GM12878 (cell line): ENCODE results near the gene RAC2. TPM values are rescaled to one million over a fixed set of nuclear protein-coding genes. Genes with fewer than 3 reads are reported as not detected.

Source experiments
- ATAC-seq: fragments of 200-7000 bp; cut with Tn5 transposase; 3 replicates; pipeline ENCODE4 v1.9.1; 2020; ENCODE audit warnings: mild to moderate bottlenecking, moderate library complexity
- BruUV-seq: library from RNA; stranded (reverse); fragments of 400-500 nt; replicated peaks from 2 replicates; lab custom pipeline; 2021; lab: Mats Ljungman, UMichigan
- CTCF ChIA-PET: fragments of 300-600 bp; sonication (Branson Sonifier 250); formaldehyde crosslinking; extraction: SDS; loops from one replicate; lab custom pipeline; 2021; ENCODE audit warnings: inconsistent platforms; lab: Yijun Ruan, JAX
- POLR2A ChIA-PET: fragments of 350-600 bp; formaldehyde crosslinking; extraction: SDS; loops from one replicate; lab custom pipeline; 2021; ENCODE audit warnings: inconsistent platforms; lab: Charles Lee
- RAD21 ChIA-PET: fragments of 300-600 bp; sonication (Branson Sonifier 250); formaldehyde crosslinking; loops from one replicate; lab custom pipeline; 2023; ENCODE audit warnings: antibody characterized with exemption; ENCODE audit not compliant: unreplicated experiment; lab: Charles Lee
- SMC1A ChIA-PET: fragments of 300-600 bp; sonication (Branson Sonifier 250); formaldehyde crosslinking; loops from one replicate; lab custom pipeline; 2023; ENCODE audit not compliant: unreplicated experiment, uncharacterized antibody; lab: Charles Lee
- DNase-seq: peaks from one replicate; pipeline ENCODE4 v3.0.0-alpha.2; 2011; ENCODE audit warnings: low read depth, low spot score
- FAIRE-seq: peaks from 3 replicates; lab custom pipeline; 2011; peaks lifted over from hg19 to GRCh38; lab: Jason Lieb, UNC
- H2AFZ ChIP-seq: 2 replicates; pipeline ENCODE4 v1.6.0; 2011; ENCODE audit warnings: low read depth, low read length, control low read depth; ENCODE audit not compliant: control insufficient read depth
- H3K27ac ChIP-seq: 2 replicates; pipeline ENCODE4 v1.5.1; 2011; ENCODE audit warnings: control low read depth; ENCODE audit not compliant: control insufficient read depth, insufficient read depth
- H3K27me3 ChIP-seq, 2 experiments: replicated peaks in 1 of 2; 2 replicates each; pipeline versions ENCODE4 v1.6.0 to v1.6.1; 2011; ENCODE audit warnings: low read length in 1 of 2; ENCODE audit not compliant: control insufficient read depth in 2 of 2, insufficient read depth in 2 of 2
- H3K36me3 ChIP-seq, 2 experiments: 2 replicates each; pipeline ENCODE4 v1.5.1; 2011; ENCODE audit warnings: low read length in 1 of 2; ENCODE audit not compliant: control insufficient read depth in 2 of 2, insufficient read depth in 2 of 2
- H3K4me1 ChIP-seq: 2 replicates; pipeline ENCODE4 v1.6.1; 2011; ENCODE audit warnings: mild to moderate bottlenecking, low read length, moderate library complexity, mixed read lengths; ENCODE audit not compliant: control insufficient read depth, insufficient read depth
- H3K4me2 ChIP-seq: 2 replicates; pipeline ENCODE4 v1.6.0; 2011; ENCODE audit warnings: control low read depth; ENCODE audit not compliant: control insufficient read depth, insufficient read depth
- H3K4me3 ChIP-seq: fragments of 200-600 bp; sonication (generic); 2 replicates; pipeline ENCODE4 v1.5.1; 2016
- H3K79me2 ChIP-seq: 2 replicates; pipeline ENCODE4 v1.6.0; 2011; ENCODE audit warnings: low read length; ENCODE audit not compliant: control insufficient read depth, insufficient read depth
- H3K9ac ChIP-seq: 2 replicates; pipeline ENCODE4 v1.8.0; 2011; ENCODE audit warnings: low read length, control low read depth, mixed read lengths; ENCODE audit not compliant: control insufficient read depth, insufficient read depth
- H3K9me3 ChIP-seq: replicated peaks from 3 replicates; pipeline ENCODE4 v1.5.1; 2011; ENCODE audit warnings: mild to moderate bottlenecking, low read length; ENCODE audit not compliant: control insufficient read depth, insufficient read depth
- H4K20me1 ChIP-seq: 2 replicates; pipeline ENCODE4 v1.6.0; 2011; ENCODE audit not compliant: control insufficient read depth, insufficient read depth
- BHLHE40 ChIP-seq, 2 experiments: fragments of 450-650 bp in 1 of 2; IDR thresholded peaks; 2 replicates each; pipeline ENCODE4 v1.6.1; 2011 to 2017; ENCODE audit warnings: low read depth in 2 of 2, borderline replicate concordance in 1 of 2, improper control_type of control experiment in 1 of 2, low read length in 1 of 2, mild to moderate bottlenecking in 1 of 2
- CTCF ChIP-seq, 3 experiments: IDR thresholded peaks in 2 of 3; conservative IDR thresholded peaks in 1 of 3; 2 replicates each; pipeline ENCODE4 v1.5.1; 2011; ENCODE audit warnings: low read depth in 3 of 3, low read length in 3 of 3, mild to moderate bottlenecking in 3 of 3, control low read depth in 2 of 3, moderate library complexity in 2 of 3, inconsistent platforms in 1 of 3, mixed read lengths in 1 of 3; ENCODE audit not compliant: control insufficient read depth in 2 of 3, insufficient read depth in 1 of 3; ENCODE audit errors: extremely low read depth in 1 of 3
- EGR1 ChIP-seq, 2 experiments: IDR thresholded peaks; 1 replicate in 1 of 2; 2 replicates in 1 of 2; pipeline ENCODE4 v1.6.1; 2011 to 2012; ENCODE audit warnings: low read depth in 2 of 2, low read length in 2 of 2, borderline replicate concordance in 1 of 2, mild to moderate bottlenecking in 1 of 2, moderate library complexity in 1 of 2
- GATAD2B ChIP-seq: fragments of 450-650 bp; conservative IDR thresholded peaks from 2 replicates; pipeline ENCODE4 v1.6.1; 2017; ENCODE audit warnings: low read depth, mild to moderate bottlenecking, moderate library complexity
- HDGF ChIP-seq: fragments of 450-650 bp; IDR thresholded peaks from 2 replicates; pipeline ENCODE4 v1.6.1; 2016; ENCODE audit warnings: antibody characterized with exemption
- HSF1 ChIP-seq: fragments of 150-350 bp; IDR thresholded peaks from 2 replicates; pipeline ENCODE4 v1.6.1; 2014; ENCODE audit warnings: mild to moderate bottlenecking, low read depth, low read length
- KAT2A ChIP-seq: conservative IDR thresholded peaks from 2 replicates; pipeline ENCODE4 v1.6.1; 2011; ENCODE audit warnings: low read depth, low read length; ENCODE audit not compliant: control insufficient read depth
- KDM1A ChIP-seq: fragments of 200-600 bp; sonication (generic); IDR thresholded peaks from 2 replicates; pipeline ENCODE4 v1.6.1; 2016; ENCODE audit warnings: borderline replicate concordance
- LARP7 ChIP-seq: fragments of 450-650 bp; IDR thresholded peaks from 2 replicates; pipeline ENCODE4 v1.6.1; 2017; ENCODE audit warnings: mild to moderate bottlenecking
- MTA2 ChIP-seq: fragments of 450-650 bp; IDR thresholded peaks from 2 replicates; pipeline ENCODE4 v1.6.1; 2016; ENCODE audit warnings: low read depth, mild to moderate bottlenecking, moderate library complexity
- RAD21 ChIP-seq: IDR thresholded peaks from 2 replicates; pipeline ENCODE4 v1.6.1; 2011; ENCODE audit warnings: mild to moderate bottlenecking, low read depth, low read length, moderate library complexity; ENCODE audit not compliant: insufficient read depth
- RBBP5 ChIP-seq: fragments of 200-600 bp; sonication (generic); conservative IDR thresholded peaks from 2 replicates; pipeline ENCODE4 v1.6.1; 2016
- RUNX3 ChIP-seq: IDR thresholded peaks from 2 replicates; pipeline ENCODE4 v1.6.1; 2012; ENCODE audit warnings: low read length, inconsistent platforms
- SMARCA5 ChIP-seq: fragments of 450-650 bp; IDR thresholded peaks from 2 replicates; pipeline ENCODE4 v1.6.1; 2017; ENCODE audit warnings: mild to moderate bottlenecking
- SREBF1 ChIP-seq: IDR thresholded peaks from 2 replicates; pipeline ENCODE4 v1.6.1; 2012; ENCODE audit warnings: mild to moderate bottlenecking, low read length
- ZNF687 ChIP-seq: fragments of 450-650 bp; IDR thresholded peaks from 2 replicates; pipeline ENCODE4 v1.6.1; 2017; ENCODE audit warnings: mild to moderate bottlenecking, moderate library complexity
- WGBS: methylation state at CpG from one replicate; pipeline ENCODE4 v1.1.6; 2016; ENCODE audit warnings: low lambda C conversion rate; ENCODE audit not compliant: insufficient replicate concordance, insufficient coverage; ENCODE audit errors: missing lambda C conversion rate; 5-methylcytosine and 5-hydroxymethylcytosine counted together
- in situ Hi-C: fragments of 300-500 bp; cut with MboI; formaldehyde crosslinking; loops from 9 replicates; pipeline ENCODE4 v1.14.3; 2018; ENCODE audit warnings: mixed read lengths
- intact Hi-C: fragments of 100-400 bp; cut with micrococcal nuclease; formaldehyde crosslinking; loops from one replicate; pipeline ENCODE4 v1.14.2; 2022; ENCODE audit not compliant: unreplicated experiment
- polyA plus RNA-seq, 11 experiments: library from polyadenylated mRNA; depleted of rRNA in 4 of 11; unstranded in 6 of 11; stranded (reverse) in 5 of 11; fragments of >200 nt; fragmentation: Nextera tagmentation in 4 of 11; fragmentation: Illumina TruSeq in 1 of 11; extraction: Ambion mirVana in 4 of 11; extraction: Trizol in 1 of 11; gene quantifications; 1 replicate in 1 of 11; 2 replicates in 10 of 11; pipeline versions ENCODE4 v1.2.1 to v1.2.3, GENCODE V29; 2011 to 2016; ENCODE audit warnings: inconsistent platforms in 2 of 11, missing spikeins in 2 of 11, low read depth in 1 of 11
- total RNA-seq, 4 experiments: library from RNA; depleted of rRNA in 3 of 4; stranded (reverse); fragments of >200 nt in 3 of 4; fragmentation: Illumina TruSeq in 1 of 4; extraction: Trizol in 1 of 4; gene quantifications; 2 replicates each; pipeline versions ENCODE4 v1.2.1 to v1.2.3, GENCODE V29; 2013 to 2021

RAC2 gene
- total and polyA plus RNA-seq, 10 of the 15 experiments (the other 5 are each of a cell fraction or from before 2014, with no cell fraction given) = 102 to 386 (median 304) TPM

GRCh38 chr22:37267135-37267587 is 23.1 kb upstream of the RAC2 start:
- in situ Hi-C loops = no loop called here
- ATAC-seq (peak; percentile 96), DNase-seq (no peak), FAIRE-seq (peak; percentile 49)
- peaks cover 7% of the 10 kb centered on the region for H3K4me1 ChIP-seq
- ChIA-PET RAD21 (interaction anchor here (0.7 to 3.0 kb wide), 17 partner anchors 8 to 300 kb away, joined by 3 to 26 read pairs (median 5); partner anchors contain the start of gene CYTH4), POLR2A (interaction anchor here (1.0 to 1.8 kb wide), 9 partner anchors 11 to 64 kb away, joined by 3 to 8 read pairs (median 4); no protein-coding TSS in a partner anchor), CTCF (interaction anchor here (0.6 to 10.5 kb wide), 27 partner anchors 8 to 300 kb away, joined by 3 to 181 read pairs (median 4); partner anchors contain the start of genes CYTH4 and RAC2), SMC1A (interaction anchor here (0.8 to 4.7 kb wide), 18 partner anchors 7 to 260 kb away, joined by 3 to 65 read pairs (median 4); partner anchors contain the start of gene CYTH4)
- H3K4me2 ChIP-seq = peak overlapping the region; percentile 89
- no peaks in the 10 kb centered on the region for H3K79me2 ChIP-seq
- peak overlapping the region; percentile 76 for H3K27ac ChIP-seq
- H4K20me1 ChIP-seq = no peaks in the 10 kb centered on the region
- intact Hi-C loops = loop anchor here (1.0 to 2.0 kb wide), 3 partner anchors 50 to 190 kb away; no protein-coding TSS in a partner anchor
- H3K4me3 ChIP-seq = peak overlapping the region; percentile 52
- H2AFZ ChIP-seq = peak overlapping the region; percentile 85
- no peaks in the 10 kb centered on the region for H3K36me3 ChIP-seq
- WGBS = under 1% methylated on average over 18 of the region's 22 CpGs
- H3K9me3 ChIP-seq = peaks cover 8% of the 10 kb centered on the region; the same call in 2 of the 3 replicates
- H3K27me3 ChIP-seq = no peaks in the 10 kb centered on the region
- peak overlapping the region; percentile 62; the same call in 1 of the 2 replicates for H3K9ac ChIP-seq
- no TSS peak for BruUV-seq
- no peak for TF ChIP-seq KDM1A
- TF ChIP-seq SMARCA5 = peak; percentile 60; the same call in 1 of the 2 replicates
- TF ChIP-seq RAD21 = peak; percentile 83
- no peak for TF ChIP-seq SREBF1
- peak in 1 of 2 experiments; percentile 30; a peak in 1 of 4 replicates for TF ChIP-seq BHLHE40 (IDR thresholded peaks at IDR 0.05; ENCODE audit: borderline replicate concordance in 1 of 2, low read depth in 2 of 2, low read length in 1 of 2)
- TF ChIP-seq ZNF687 = peak; percentile 58; the same call in 1 of the 2 replicates
- no peak for TF ChIP-seq RBBP5
- no peak for TF ChIP-seq HSF1
- peak; percentile 86 to 97 (median 89) for TF ChIP-seq CTCF (IDR thresholded peaks at IDR 0.05 in 2 of 3, conservative IDR thresholded peaks at IDR 0.05 in 1 of 3; ENCODE audit: control insufficient read depth in 2 of 3, extremely low read depth in 1 of 3, insufficient read depth in 1 of 3, low read depth in 3 of 3, low read length in 3 of 3)
- no peak for TF ChIP-seq EGR1 (IDR thresholded peaks at IDR 0.05; ENCODE audit: borderline replicate concordance in 1 of 2, low read depth in 2 of 2, low read length in 2 of 2)
- peak; percentile 36; the same call in 1 of the 2 replicates for TF ChIP-seq RUNX3
- peak; percentile 65; the same call in 1 of the 2 replicates for TF ChIP-seq GATAD2B
- no peak for TF ChIP-seq KAT2A
- TF ChIP-seq LARP7 = peak; percentile 34; the same call in 1 of the 2 replicates
- peak; percentile 18; the same call in 1 of the 2 replicates for TF ChIP-seq MTA2
- TF ChIP-seq HDGF = no peak; the same call in 1 of the 2 replicates
